HG03521 (cell line): Measurements from ENCODE around the gene KRTAP10-10.
"Not testable (repeated sequence)": the region's sequence is repeated elsewhere in the genome, so short reads cannot be mapped to it uniquely, and the experiment has no call there.

ENCODE experiments used
- ATAC-seq: cut with Tn5 transposase; IDR thresholded peaks from one replicate; pipeline ENCODE4 v1.9.1; 2021; ENCODE audit warnings: mild to moderate bottlenecking, moderate library complexity; ENCODE audit not compliant: unreplicated experiment

The KRTAP10-10 gene

GRCh38 chr21:44619886-44620285 is 17.3 kb upstream of the KRTAP10-10 start:
- ATAC-seq: no peak

- no peak for ATAC-seq
Measured at GRCh38 chr21:44623575-44623974, 13.6 kb upstream of the KRTAP10-10 start.

- ATAC-seq: no peak
Measured at GRCh38 chr21:44625756-44626155, 11.4 kb upstream of the KRTAP10-10 start.

GRCh38 chr21:44626262-44626661 is 10.9 kb upstream of the KRTAP10-10 start:
- no peak for ATAC-seq

- no peak for ATAC-seq
Measured at GRCh38 chr21:44626673-44627143, 10.4 kb upstream of the KRTAP10-10 start, which contains the start of gene KRTAP10-9. Gene KRTAP10-9 (plus strand): TSS chr21:44627093. CDS start chr21:44627172, 79 bp downstream.

GRCh38 chr21:44627181-44627822 is 9.9 kb upstream of the KRTAP10-10 start:
- ATAC-seq: not testable (repeated sequence)

- not testable (repeated sequence) for ATAC-seq
Measured at GRCh38 chr21:44627831-44628233, 9.3 kb upstream of the KRTAP10-10 start.

GRCh38 chr21:44628707-44629391 is 8.3 kb upstream of the KRTAP10-10 start:
- ATAC-seq: no peak

GRCh38 chr21:44630440-44630839 is 6.7 kb upstream of the KRTAP10-10 start:
- ATAC-seq: no peak

- ATAC-seq: no peak
Measured at GRCh38 chr21:44632067-44632466, 5.1 kb upstream of the KRTAP10-10 start.

- no peak for ATAC-seq
Measured at GRCh38 chr21:44636209-44637017, 743 bp upstream of the KRTAP10-10 start.

- not testable (repeated sequence) for ATAC-seq
Measured at GRCh38 chr21:44637851-44638348, 744 bp downstream of the KRTAP10-10 start.

GRCh38 chr21:44638506-44639330 is 1.6 kb downstream of the KRTAP10-10 start:
- ATAC-seq: not testable (repeated sequence)

GRCh38 chr21:44639331-44639655 is 2.1 kb downstream of the KRTAP10-10 start:
- no peak for ATAC-seq

GRCh38 chr21:44640761-44641160 is 3.6 kb downstream of the KRTAP10-10 start:
- ATAC-seq: no peak

GRCh38 chr21:44643741-44644310 is 6.7 kb downstream of the KRTAP10-10 start:
- no peak for ATAC-seq

GRCh38 chr21:44644878-44645277 is 7.7 kb downstream of the KRTAP10-10 start:
- ATAC-seq: no peak

- not testable (repeated sequence) for ATAC-seq
Measured at GRCh38 chr21:44646366-44647221, 9.4 kb downstream of the KRTAP10-10 start, which contains the start of gene KRTAP10-11. Gene KRTAP10-11 (plus strand): TSS chr21:44646414. CDS start chr21:44646459, 45 bp downstream.

- no peak for ATAC-seq
Measured at GRCh38 chr21:44647222-44647552, 10.0 kb downstream of the KRTAP10-10 start.
